ENCODE data around the gene ZNF862.

Gene ZNF862

GRCh38 chr7:149859876-149860275 is 21.7 kb downstream of the ZNF862 start:
- TF ChIP-seq ZFX (IDR thresholded peaks at IDR 0.05), result no peak
- TF ChIP-seq, protein P1, sequence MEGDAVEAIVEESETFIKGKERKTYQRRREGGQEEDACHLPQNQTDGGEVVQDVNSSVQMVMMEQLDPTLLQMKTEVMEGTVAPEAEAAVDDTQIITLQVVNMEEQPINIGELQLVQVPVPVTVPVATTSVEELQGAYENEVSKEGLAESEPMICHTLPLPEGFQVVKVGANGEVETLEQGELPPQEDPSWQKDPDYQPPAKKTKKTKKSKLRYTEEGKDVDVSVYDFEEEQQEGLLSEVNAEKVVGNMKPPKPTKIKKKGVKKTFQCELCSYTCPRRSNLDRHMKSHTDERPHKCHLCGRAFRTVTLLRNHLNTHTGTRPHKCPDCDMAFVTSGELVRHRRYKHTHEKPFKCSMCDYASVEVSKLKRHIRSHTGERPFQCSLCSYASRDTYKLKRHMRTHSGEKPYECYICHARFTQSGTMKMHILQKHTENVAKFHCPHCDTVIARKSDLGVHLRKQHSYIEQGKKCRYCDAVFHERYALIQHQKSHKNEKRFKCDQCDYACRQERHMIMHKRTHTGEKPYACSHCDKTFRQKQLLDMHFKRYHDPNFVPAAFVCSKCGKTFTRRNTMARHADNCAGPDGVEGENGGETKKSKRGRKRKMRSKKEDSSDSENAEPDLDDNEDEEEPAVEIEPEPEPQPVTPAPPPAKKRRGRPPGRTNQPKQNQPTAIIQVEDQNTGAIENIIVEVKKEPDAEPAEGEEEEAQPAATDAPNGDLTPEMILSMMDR (conservative IDR thresholded peaks at IDR 0.05), result no peak
- no peak overlapping the region for H3K27ac ChIP-seq

- TF ChIP-seq, protein P1 (conservative IDR thresholded peaks at IDR 0.05), result no peak; the same call in 1 of the 2 replicates
- no peak for TF ChIP-seq ZFX (IDR thresholded peaks at IDR 0.05)
Measured at GRCh38 chr7:149860821-149861727, 22.9 kb downstream of the ZNF862 start.

DNA sequence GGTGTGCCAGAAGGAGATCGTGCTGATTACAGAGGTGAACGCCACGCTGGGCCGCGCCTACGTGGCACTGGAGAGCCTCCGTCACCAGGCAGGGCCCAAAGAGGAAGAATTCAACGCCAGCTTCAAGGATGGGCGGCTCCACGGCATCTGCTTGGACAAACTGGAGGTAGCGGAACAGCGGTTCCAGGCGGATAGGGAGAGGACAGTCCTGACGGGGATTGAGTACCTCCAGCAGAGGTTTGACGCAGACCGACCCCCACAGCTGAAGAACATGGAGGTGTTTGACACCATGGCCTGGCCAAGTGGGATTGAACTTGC is 23.5 kb downstream of the ZNF862 start:
- TF ChIP-seq, protein P1 (conservative IDR thresholded peaks at IDR 0.05), result no peak
- no peak for TF ChIP-seq ZFX (IDR thresholded peaks at IDR 0.05)
- H3K27ac ChIP-seq, result no peak overlapping the region

More at GRCh38 chr7:149860821-149861727, 22.9 kb downstream of the ZNF862 start:
- H3K27ac ChIP-seq, result no peak overlapping the region

GRCh38 chr7:149862156-149862555 is 24.0 kb downstream of the ZNF862 start:
- no peak overlapping the region for H3K27ac ChIP-seq
- TF ChIP-seq ZFX (IDR thresholded peaks at IDR 0.05), result no peak
- TF ChIP-seq, protein P1 (conservative IDR thresholded peaks at IDR 0.05), result no peak

DNA sequence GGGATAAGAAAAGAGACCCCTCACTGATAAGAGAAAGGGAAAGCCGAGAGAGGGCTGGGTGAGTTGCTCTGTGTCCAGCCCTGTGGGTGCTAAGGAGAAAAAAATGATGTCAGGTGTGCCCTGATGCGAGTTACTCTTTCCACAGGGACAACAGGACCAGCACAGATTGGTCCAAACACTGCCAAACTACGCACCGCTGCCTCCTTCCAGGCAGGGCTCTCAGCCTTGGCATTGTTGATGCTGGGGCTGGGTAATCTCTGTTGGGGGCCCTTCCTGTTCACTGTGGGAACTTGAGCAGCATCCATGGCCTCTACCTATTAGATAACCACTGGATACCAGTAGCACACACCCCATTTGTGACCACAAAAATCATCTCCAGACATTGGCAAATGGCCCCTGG is 25.3 kb downstream of the ZNF862 start:
- no peak overlapping the region for H3K27ac ChIP-seq
- TF ChIP-seq ZFX (IDR thresholded peaks at IDR 0.05), result no peak
- TF ChIP-seq, protein P1 (conservative IDR thresholded peaks at IDR 0.05), result no peak

DNA sequence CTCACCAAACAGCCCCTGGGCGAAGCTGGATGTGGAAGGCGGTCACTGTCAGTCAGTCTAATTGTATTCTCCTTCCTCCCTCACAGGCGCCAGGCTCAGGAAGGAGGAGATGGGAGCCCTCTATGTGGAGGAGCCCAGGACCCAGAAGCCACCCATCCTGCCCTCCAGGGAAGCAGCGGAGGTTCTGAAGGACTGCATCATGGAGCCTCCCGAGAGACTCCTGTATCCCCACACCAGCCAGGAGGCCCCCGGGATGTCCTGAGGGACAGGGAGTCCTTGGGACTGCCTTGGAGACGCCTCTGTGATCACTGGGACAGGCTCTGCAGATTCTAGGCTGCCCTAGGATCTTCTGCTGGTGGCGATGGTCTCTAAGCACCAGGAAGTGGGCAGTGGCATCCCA is 25.8 kb downstream of the ZNF862 start:
- H3K27ac ChIP-seq, result no peak overlapping the region
- TF ChIP-seq ZFX (IDR thresholded peaks at IDR 0.05), result no peak
- TF ChIP-seq, protein P1 (conservative IDR thresholded peaks at IDR 0.05), result no peak

- no peak overlapping the region for H3K27ac ChIP-seq
Measured at GRCh38 chr7:149864751-149865150, 26.6 kb downstream of the ZNF862 start.

More at GRCh38 chr7:149864751-149865150, 26.6 kb downstream of the ZNF862 start:
- TF ChIP-seq, protein P1 (conservative IDR thresholded peaks at IDR 0.05), result no peak

Data from C4-2B (cell line).